Measurements from ENCODE around the gene RFC1. TPM values are rescaled to one million over a fixed set of nuclear protein-coding genes. Genes with fewer than 3 reads are reported as not detected.

RFC1 gene
- polyA plus RNA-seq, 1 of the 3 experiments (the other 2 are of a cell fraction): 14.9 TPM

DNA sequence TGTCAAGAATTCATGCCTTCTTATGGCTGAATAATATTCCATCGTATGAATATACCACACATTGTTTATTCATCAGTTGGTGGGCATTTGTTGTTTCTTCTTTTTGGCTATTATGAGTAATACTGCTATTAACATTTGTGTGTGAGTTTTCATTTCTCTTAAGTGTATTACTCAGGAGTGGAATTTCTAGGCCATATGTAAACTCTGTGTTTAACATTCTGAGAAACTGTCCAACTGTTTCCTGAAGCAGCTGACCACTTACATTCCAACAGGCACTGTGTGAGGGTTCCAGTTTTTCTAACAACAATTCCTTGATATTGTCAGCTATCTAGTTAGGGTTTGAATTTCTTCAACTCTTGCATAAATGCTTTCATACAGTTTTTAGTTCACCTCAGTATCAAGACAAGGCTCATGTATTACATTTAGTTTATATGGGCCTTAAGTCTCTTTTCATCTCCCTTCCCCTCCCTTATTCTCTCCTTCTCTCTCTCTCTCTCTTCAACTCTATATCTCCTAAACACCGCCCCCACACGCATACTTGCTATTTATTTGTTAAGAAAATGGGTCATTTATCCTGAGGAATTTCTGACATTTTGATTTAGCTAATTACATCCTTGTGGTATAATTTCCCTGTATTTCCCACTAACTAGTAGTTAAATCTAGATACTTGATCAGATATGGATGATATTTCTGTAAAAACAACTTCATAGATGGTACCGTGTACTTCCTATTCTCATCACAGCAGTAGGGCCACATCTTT is 106.4 kb downstream of the RFC1 start:
- H3K4me2 ChIP-seq: no peak overlapping the region
- H3K9me3 ChIP-seq: no peaks in the 10 kb centered on the region
- peaks cover 0 to 10% of the 10 kb centered on the region in 2 experiments; a peak in 3 of 4 replicates for H3K4me1 ChIP-seq (ENCODE audit: control insufficient read depth in 1 of 2, insufficient read depth in 2 of 2, low read depth in 1 of 2, low read length in 1 of 2)
- no peaks in the 10 kb centered on the region for H4K20me1 ChIP-seq (ENCODE audit: insufficient read depth)
- peaks cover 25% of the 10 kb centered on the region for H3F3A ChIP-seq (replicated peaks; ENCODE audit: insufficient read depth)
- no peak for TF ChIP-seq TCF12 (IDR thresholded peaks at IDR 0.05)
- TF ChIP-seq NFIC (IDR thresholded peaks at IDR 0.05; ENCODE audit: borderline replicate concordance): no peak
- TF ChIP-seq NRF1 (IDR thresholded peaks at IDR 0.05; ENCODE audit: low read depth, low read length): no peak
- TF ChIP-seq RFX5 (IDR thresholded peaks at IDR 0.05; ENCODE audit: low read length): no peak
- no peak for TF ChIP-seq GABPA (IDR thresholded peaks at IDR 0.05; ENCODE audit: low read depth)
- TF ChIP-seq RXRA (IDR thresholded peaks at IDR 0.05; ENCODE audit: borderline replicate concordance, low read depth): no peak
- TF ChIP-seq POLR2AphosphoS5 (IDR thresholded peaks at IDR 0.05; ENCODE audit: low read depth, low read length): no peak
- TF ChIP-seq, protein P1, sequence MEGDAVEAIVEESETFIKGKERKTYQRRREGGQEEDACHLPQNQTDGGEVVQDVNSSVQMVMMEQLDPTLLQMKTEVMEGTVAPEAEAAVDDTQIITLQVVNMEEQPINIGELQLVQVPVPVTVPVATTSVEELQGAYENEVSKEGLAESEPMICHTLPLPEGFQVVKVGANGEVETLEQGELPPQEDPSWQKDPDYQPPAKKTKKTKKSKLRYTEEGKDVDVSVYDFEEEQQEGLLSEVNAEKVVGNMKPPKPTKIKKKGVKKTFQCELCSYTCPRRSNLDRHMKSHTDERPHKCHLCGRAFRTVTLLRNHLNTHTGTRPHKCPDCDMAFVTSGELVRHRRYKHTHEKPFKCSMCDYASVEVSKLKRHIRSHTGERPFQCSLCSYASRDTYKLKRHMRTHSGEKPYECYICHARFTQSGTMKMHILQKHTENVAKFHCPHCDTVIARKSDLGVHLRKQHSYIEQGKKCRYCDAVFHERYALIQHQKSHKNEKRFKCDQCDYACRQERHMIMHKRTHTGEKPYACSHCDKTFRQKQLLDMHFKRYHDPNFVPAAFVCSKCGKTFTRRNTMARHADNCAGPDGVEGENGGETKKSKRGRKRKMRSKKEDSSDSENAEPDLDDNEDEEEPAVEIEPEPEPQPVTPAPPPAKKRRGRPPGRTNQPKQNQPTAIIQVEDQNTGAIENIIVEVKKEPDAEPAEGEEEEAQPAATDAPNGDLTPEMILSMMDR (IDR thresholded peaks at IDR 0.05): no peak
- TF ChIP-seq EZH2phosphoT487 (IDR thresholded peaks at IDR 0.05; ENCODE audit: borderline replicate concordance, low read depth): no peak
- no peak for TF ChIP-seq TAF1 (IDR thresholded peaks at IDR 0.05; ENCODE audit: borderline replicate concordance, low read depth, low read length)
- peaks cover 5 to 11% of the 10 kb centered on the region in 2 experiments for H3K36me3 ChIP-seq (replicated peaks in 1 of 2; ENCODE audit: control insufficient read depth in 1 of 2, insufficient read depth in 2 of 2, low read length in 1 of 2)
- no peak overlapping the region for H2AFZ ChIP-seq (ENCODE audit: low read depth)
- H3K27ac ChIP-seq (ENCODE audit: low read depth in 2 of 2, low read length in 1 of 2): peak overlapping the region in 1 of 2 experiments; percentile 3; a peak in 1 of 4 replicates
- no peak for DNase-seq
- no peaks in the 10 kb centered on the region for H3K9me2 ChIP-seq
- no peaks in the 10 kb centered on the region for H3K27me3 ChIP-seq (ENCODE audit: insufficient read depth)
- ChIA-PET CTCF (no interaction called here), POLR2A (no interaction called here)
- no peak overlapping the region for H3K4me3 ChIP-seq (ENCODE audit: low read depth in 2 of 2, low read length in 1 of 2)
- no peak overlapping the region for H3K9ac ChIP-seq
- WGBS (ENCODE audit: low lambda C conversion rate): 96% methylated on average over 4 of the region's 4 CpGs
- no peaks in the 10 kb centered on the region for H3K79me2 ChIP-seq (ENCODE audit: insufficient read depth)

DNA sequence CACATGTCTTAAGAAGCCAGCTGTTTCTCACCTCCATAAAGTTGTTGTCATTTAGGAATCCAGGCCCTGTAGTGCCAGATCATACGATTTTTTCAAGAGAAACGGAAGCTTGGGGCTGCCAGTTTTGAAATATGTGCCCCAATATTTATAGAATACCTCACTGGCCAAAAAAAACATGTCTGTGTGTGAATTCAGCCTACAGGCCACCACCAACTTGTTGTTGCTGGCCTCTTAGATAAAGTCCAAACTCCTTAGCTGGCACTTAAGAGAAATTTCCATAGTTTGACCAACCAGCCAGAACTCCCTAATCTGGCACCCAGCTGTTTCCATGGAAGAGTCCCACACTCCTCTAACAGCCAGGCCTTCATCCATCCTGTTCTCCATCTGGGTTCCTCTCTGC is 109.7 kb downstream of the RFC1 start:
- Histone ChIP-seq H3K4me3 (ENCODE audit: low read depth in 2 of 2, low read length in 1 of 2) (no peak overlapping the region), H3K36me3 (replicated peaks in 1 of 2; ENCODE audit: control insufficient read depth in 1 of 2, insufficient read depth in 2 of 2, low read length in 1 of 2) (peaks cover 5 to 14% of the 10 kb centered on the region in 2 experiments), H3K79me2 (ENCODE audit: insufficient read depth) (no peaks in the 10 kb centered on the region), H3F3A (replicated peaks; ENCODE audit: insufficient read depth) (peaks cover 38% of the 10 kb centered on the region), H2AFZ (ENCODE audit: low read depth) (no peak overlapping the region), H3K9ac (no peak overlapping the region), H4K20me1 (ENCODE audit: insufficient read depth) (no peaks in the 10 kb centered on the region), H3K4me2 (0 out of 2 replicates have a peak overlapping the region, but pooled peaks have one; percentile 25), H3K9me2 (no peaks in the 10 kb centered on the region), H3K4me1 (ENCODE audit: control insufficient read depth in 1 of 2, insufficient read depth in 2 of 2, low read depth in 1 of 2, low read length in 1 of 2) (peaks cover 0 to 11% of the 10 kb centered on the region in 2 experiments; a peak in 3 of 4 replicates), H3K27me3 (ENCODE audit: insufficient read depth) (no peaks in the 10 kb centered on the region), H3K27ac (ENCODE audit: low read depth in 2 of 2, low read length in 1 of 2) (peak overlapping the region in 1 of 2 experiments; percentile 66), H3K9me3 (no peaks in the 10 kb centered on the region)
- no peak for DNase-seq
- ChIA-PET POLR2A (no interaction called here), CTCF (no interaction called here)
- TF ChIP-seq, protein P2, sequence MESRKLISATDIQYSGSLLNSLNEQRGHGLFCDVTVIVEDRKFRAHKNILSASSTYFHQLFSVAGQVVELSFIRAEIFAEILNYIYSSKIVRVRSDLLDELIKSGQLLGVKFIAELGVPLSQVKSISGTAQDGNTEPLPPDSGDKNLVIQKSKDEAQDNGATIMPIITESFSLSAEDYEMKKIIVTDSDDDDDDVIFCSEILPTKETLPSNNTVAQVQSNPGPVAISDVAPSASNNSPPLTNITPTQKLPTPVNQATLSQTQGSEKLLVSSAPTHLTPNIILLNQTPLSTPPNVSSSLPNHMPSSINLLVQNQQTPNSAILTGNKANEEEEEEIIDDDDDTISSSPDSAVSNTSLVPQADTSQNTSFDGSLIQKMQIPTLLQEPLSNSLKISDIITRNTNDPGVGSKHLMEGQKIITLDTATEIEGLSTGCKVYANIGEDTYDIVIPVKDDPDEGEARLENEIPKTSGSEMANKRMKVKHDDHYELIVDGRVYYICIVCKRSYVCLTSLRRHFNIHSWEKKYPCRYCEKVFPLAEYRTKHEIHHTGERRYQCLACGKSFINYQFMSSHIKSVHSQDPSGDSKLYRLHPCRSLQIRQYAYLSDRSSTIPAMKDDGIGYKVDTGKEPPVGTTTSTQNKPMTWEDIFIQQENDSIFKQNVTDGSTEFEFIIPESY (IDR thresholded peaks at IDR 0.05; ENCODE audit: borderline replicate concordance, low read depth): no peak
- WGBS (ENCODE audit: low lambda C conversion rate): 94% methylated on average over 2 of the region's 2 CpGs
